Suprapubic skin (tissue), 4 donors: ENCODE results near the gene SMPD1. TPM values are rescaled to one million over a fixed set of nuclear protein-coding genes. Genes with fewer than 3 reads are reported as not detected.

Source experiments
- DNase-seq, 2 donors: peaks; one replicate each; pipeline ENCODE4 v3.0.0-alpha.2; 2019; ENCODE audit warnings: low spot score in 2 of 2
- H3K27ac ChIP-seq: fragments of 200-600 bp; sonication (generic); one replicate; pipeline ENCODE4 v1.5.1; 2019
- H3K27me3 ChIP-seq: fragments of 200-600 bp; sonication (generic); one replicate; pipeline ENCODE4 v1.5.1; 2019
- H3K36me3 ChIP-seq: fragments of 200-600 bp; sonication (generic); one replicate; pipeline ENCODE4 v1.5.1; 2019
- H3K4me1 ChIP-seq: fragments of 200-600 bp; sonication (generic); one replicate; pipeline ENCODE4 v1.5.1; 2019
- H3K4me3 ChIP-seq: fragments of 200-600 bp; sonication (generic); one replicate; pipeline ENCODE4 v1.5.1; 2019; ENCODE audit warnings: mild to moderate bottlenecking
- H3K9me3 ChIP-seq: fragments of 200-600 bp; sonication (generic); one replicate; pipeline ENCODE4 v1.5.1; 2019
- EP300 ChIP-seq: sonication (generic); formaldehyde crosslinking; IDR thresholded peaks from one replicate; pipeline ENCODE4 v1.6.1; 2017; ENCODE audit warnings: antibody characterized with exemption
- POLR2A ChIP-seq, 2 donors: fragments of 450-650 bp; IDR thresholded peaks; one replicate each; pipeline ENCODE4 v1.6.1; 2017; ENCODE audit warnings: antibody characterized with exemption in 2 of 2, mild to moderate bottlenecking in 2 of 2, moderate library complexity in 2 of 2
- POLR2AphosphoS5 ChIP-seq, 3 donors: sonication (generic); formaldehyde crosslinking; IDR thresholded peaks; one replicate each; pipeline ENCODE4 v1.6.1; 2017; ENCODE audit warnings: antibody characterized with exemption in 3 of 3
- WGBS: methylation state at CpG from one replicate; pipeline ENCODE4 v1.1.5; 2018; 5-methylcytosine and 5-hydroxymethylcytosine counted together
- total RNA-seq, 4 donors: library from RNA; depleted of rRNA; stranded (reverse); fragments of >200 nt; gene quantifications; one replicate each; pipeline ENCODE4 v1.1.0, GENCODE V29; 2016
- TF ChIP-seq, protein P1 (sequence below), 2 donors: fragments of 200-600 bp in 1 of 2; fragments of 450-650 bp in 1 of 2; sonication (generic) in 1 of 2; IDR thresholded peaks; one replicate each; pipeline ENCODE4 v1.5.1; 2016 to 2019; ENCODE audit warnings: antibody characterized with exemption in 2 of 2, mild to moderate bottlenecking in 1 of 2, moderate library complexity in 1 of 2

The SMPD1 gene
- total RNA-seq, 4 donors from 2014 or later: 25.0 to 45.5 (median 40.8) TPM

DNA sequence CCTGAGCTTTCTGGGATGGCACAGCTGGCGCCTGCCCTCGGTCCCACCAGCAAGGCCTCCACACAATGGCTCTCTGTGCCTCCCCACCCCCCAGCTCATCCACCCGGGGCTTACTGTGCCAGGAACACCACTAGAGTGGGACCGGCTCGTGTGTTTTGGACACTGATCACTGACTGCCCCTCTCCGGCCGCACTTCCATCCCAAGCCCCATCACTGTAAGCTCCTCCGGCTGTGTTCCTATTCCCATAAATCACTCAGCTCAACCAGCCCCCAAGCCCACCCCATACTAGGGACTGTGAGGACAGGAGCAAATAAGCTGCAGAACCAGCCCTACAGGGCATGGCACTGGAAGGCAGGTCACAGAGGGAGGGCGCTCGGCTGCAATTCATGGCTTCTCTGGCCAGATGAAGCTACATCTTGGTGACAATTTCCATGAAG, 21.3 kb downstream of the SMPD1 start:
- WGBS: 89% methylated on average over 10 of the region's 10 CpGs
- no peak overlapping the region for H3K4me3 ChIP-seq
- TF ChIP-seq POLR2A (IDR thresholded peaks at IDR 0.05): no peak
- TF ChIP-seq EP300: no peak
- TF ChIP-seq, protein P1, sequence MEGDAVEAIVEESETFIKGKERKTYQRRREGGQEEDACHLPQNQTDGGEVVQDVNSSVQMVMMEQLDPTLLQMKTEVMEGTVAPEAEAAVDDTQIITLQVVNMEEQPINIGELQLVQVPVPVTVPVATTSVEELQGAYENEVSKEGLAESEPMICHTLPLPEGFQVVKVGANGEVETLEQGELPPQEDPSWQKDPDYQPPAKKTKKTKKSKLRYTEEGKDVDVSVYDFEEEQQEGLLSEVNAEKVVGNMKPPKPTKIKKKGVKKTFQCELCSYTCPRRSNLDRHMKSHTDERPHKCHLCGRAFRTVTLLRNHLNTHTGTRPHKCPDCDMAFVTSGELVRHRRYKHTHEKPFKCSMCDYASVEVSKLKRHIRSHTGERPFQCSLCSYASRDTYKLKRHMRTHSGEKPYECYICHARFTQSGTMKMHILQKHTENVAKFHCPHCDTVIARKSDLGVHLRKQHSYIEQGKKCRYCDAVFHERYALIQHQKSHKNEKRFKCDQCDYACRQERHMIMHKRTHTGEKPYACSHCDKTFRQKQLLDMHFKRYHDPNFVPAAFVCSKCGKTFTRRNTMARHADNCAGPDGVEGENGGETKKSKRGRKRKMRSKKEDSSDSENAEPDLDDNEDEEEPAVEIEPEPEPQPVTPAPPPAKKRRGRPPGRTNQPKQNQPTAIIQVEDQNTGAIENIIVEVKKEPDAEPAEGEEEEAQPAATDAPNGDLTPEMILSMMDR (IDR thresholded peaks at IDR 0.05): no peak
- TF ChIP-seq POLR2AphosphoS5 (IDR thresholded peaks at IDR 0.05): no peak
- H3K4me1 ChIP-seq: no peaks in the 10 kb centered on the region
- H3K27me3 ChIP-seq: no peaks in the 10 kb centered on the region
- peaks cover 12% of the 10 kb centered on the region for H3K36me3 ChIP-seq
- no peak for DNase-seq
- H3K9me3 ChIP-seq: no peaks in the 10 kb centered on the region
- no peak overlapping the region for H3K27ac ChIP-seq

DNA sequence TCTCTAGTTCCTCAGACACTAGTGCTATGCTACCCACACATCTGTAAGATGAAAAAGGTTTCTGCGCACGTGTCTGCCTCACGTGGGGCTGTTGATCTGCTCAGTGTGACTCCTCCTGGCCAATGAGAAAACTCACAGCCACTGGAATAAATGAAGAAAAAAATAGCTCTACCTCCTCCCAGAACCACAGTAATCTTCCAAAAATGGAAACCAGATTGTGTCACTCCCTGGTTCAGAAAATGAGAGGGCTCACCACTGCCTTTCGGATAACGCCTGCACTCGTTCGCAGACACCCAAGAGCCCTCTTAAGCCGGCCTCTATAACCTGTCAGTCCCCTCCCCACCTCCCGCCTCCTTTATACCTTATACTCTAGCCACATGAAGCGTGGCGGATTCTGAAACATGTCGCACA, 23.5 kb downstream of the SMPD1 start:
- Histone ChIP-seq H3K4me1 (peaks cover 14% of the 10 kb centered on the region), H3K27me3 (no peaks in the 10 kb centered on the region), H3K36me3 (peaks cover 12% of the 10 kb centered on the region), H3K4me3 (no peak overlapping the region), H3K27ac (no peak overlapping the region), H3K9me3 (no peaks in the 10 kb centered on the region)
- no peak for DNase-seq
- 78% methylated on average over 12 of the region's 12 CpGs for WGBS
- no peak for TF ChIP-seq EP300
- TF ChIP-seq, protein P1 (IDR thresholded peaks at IDR 0.05): no peak
- TF ChIP-seq POLR2AphosphoS5 (IDR thresholded peaks at IDR 0.05): no peak
- TF ChIP-seq POLR2A (IDR thresholded peaks at IDR 0.05): no peak

DNA sequence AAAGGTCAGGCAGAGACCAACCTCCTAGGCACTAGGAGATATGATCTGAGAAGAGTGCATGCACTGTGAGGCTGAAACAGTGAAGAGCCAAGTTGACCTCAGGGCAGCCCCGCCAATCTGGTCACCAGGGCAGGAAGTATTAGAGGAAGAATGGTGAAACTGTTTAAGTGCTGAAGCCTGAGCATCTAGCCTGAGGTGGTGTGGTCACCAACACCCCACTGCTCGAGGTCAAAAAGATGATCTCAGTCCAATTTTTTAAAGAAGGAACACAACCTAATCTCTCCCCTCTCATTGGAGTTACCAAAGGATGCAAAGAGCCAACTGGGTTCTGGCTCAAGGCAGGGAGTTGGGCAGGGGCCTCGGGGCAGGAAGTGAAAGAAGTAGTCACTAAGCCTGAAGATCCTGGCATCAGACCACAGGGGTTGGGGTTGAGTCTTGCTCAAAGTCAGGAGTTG, 24.6 kb downstream of the SMPD1 start:
- no peak overlapping the region for H3K4me3 ChIP-seq
- TF ChIP-seq POLR2AphosphoS5 (IDR thresholded peaks at IDR 0.05) (no peak), EP300 (no peak), POLR2A (IDR thresholded peaks at IDR 0.05) (no peak)
- TF ChIP-seq, protein P1 (IDR thresholded peaks at IDR 0.05): no peak
- no peak overlapping the region for H3K27ac ChIP-seq
- H3K9me3 ChIP-seq: no peaks in the 10 kb centered on the region
- no peak for DNase-seq
- peaks cover 12% of the 10 kb centered on the region for H3K36me3 ChIP-seq
- WGBS: 67% methylated on average over 3 of the region's 3 CpGs
- H3K4me1 ChIP-seq: peaks cover 21% of the 10 kb centered on the region
- H3K27me3 ChIP-seq: no peaks in the 10 kb centered on the region

DNA sequence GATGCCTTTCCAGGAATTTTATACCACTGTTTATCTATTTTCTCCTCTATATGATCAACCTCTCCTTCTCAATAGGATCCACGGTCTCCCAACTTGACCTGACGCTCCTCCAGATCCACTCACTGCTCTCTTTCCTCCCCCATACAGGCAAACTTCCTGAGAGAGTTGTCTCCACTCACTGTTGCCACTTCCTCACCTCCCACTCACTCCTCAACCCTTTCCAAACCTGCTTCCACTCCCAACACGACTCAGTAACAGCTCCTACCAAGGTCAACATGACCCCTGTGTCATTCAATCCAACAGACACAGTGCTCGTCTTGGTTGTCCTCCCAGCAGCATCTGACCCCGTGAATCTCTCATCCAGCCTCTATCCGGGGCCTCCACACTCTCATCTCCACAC, 25.5 kb downstream of the SMPD1 start:
- 78% methylated on average over 6 of the region's 6 CpGs for WGBS
- peaks cover 24% of the 10 kb centered on the region for H3K4me1 ChIP-seq
- no peaks in the 10 kb centered on the region for H3K9me3 ChIP-seq
- no peaks in the 10 kb centered on the region for H3K27me3 ChIP-seq
- DNase-seq: no peak
- TF ChIP-seq, protein P1 (IDR thresholded peaks at IDR 0.05): no peak
- no peak for TF ChIP-seq EP300
- TF ChIP-seq POLR2AphosphoS5 (IDR thresholded peaks at IDR 0.05): no peak
- no peak for TF ChIP-seq POLR2A (IDR thresholded peaks at IDR 0.05)
- no peak overlapping the region for H3K27ac ChIP-seq
- peaks cover 4% of the 10 kb centered on the region for H3K36me3 ChIP-seq
- H3K4me3 ChIP-seq: no peak overlapping the region

DNA sequence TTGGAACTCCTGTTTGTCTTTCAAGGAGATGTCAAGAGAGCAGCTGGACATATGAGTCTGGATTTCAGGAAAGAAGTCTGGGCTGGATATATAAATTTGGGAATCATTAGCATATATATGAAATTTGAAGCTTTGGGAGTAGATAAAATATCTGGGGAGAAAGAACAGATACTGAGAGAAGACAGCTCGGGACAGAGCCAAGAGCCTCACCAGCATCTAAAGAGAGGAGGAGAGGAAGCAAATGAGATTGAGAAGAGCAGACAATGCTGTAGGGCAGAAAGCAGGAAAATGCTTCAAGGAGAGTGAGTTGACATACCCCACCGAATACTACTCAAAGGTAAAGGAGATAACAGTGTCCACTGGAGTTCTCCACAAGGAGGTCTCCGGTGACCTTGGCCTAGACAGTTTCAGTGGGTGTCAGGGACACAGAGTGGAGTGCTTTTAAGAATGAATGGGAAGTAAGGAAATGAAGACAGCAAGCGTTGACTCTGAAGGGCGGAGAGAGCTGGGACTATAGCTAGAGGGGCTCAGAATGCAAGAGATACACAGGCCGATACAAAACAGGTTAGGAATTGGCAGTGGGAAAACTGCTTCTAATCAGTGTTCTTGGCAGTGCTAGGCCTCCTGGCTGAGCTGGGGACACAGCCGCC, 27.8 kb downstream of the SMPD1 start:
- DNase-seq: no peak
- 20% methylated on average over 7 of the region's 7 CpGs for WGBS
- peak overlapping the region; percentile 98 for H3K4me3 ChIP-seq
- TF ChIP-seq, protein P1 (IDR thresholded peaks at IDR 0.05): no peak
- TF ChIP-seq POLR2AphosphoS5 (IDR thresholded peaks at IDR 0.05) (no peak), EP300 (no peak), POLR2A (IDR thresholded peaks at IDR 0.05) (no peak)
- peaks cover 24% of the 10 kb centered on the region for H3K4me1 ChIP-seq
- H3K27me3 ChIP-seq: no peaks in the 10 kb centered on the region
- no peaks in the 10 kb centered on the region for H3K36me3 ChIP-seq
- H3K9me3 ChIP-seq: no peaks in the 10 kb centered on the region
- H3K27ac ChIP-seq: peak overlapping the region; percentile 89
